Activated CD8-positive, alpha-beta memory T cell treated with anti-CD3 and anti-CD28 coated beads, Interleukin-2, amount 50 U/mL, for 1 hour (primary cell): ENCODE measurements around the gene NXF2.
"Not testable (repeated sequence)": the region's sequence is repeated elsewhere in the genome, so short reads cannot be mapped to it uniquely, and the experiment has no call there.

Experiments
- DNase-seq: peaks from one replicate; pipeline ENCODE4 v3.0.0-alpha.2; 2020; ENCODE audit errors: extremely low read depth

NXF2 gene

GRCh38 chrX:102246893-102247292 lies at the start of gene NXF2:
NXF2 (plus strand) TSS chrX:102247167; CDS start chrX:102307079, 59,912 bp downstream.
- not testable (repeated sequence) for DNase-seq

GRCh38 chrX:102207940-102208339 lies 39.0 kb upstream of the NXF2 start:
- DNase-seq = not testable (repeated sequence)

- DNase-seq = not testable (repeated sequence)
Observed at GRCh38 chrX:102214986-102215385, 32.0 kb upstream of the NXF2 start, which contains the start of gene TCP11X1. TCP11X1 (plus strand) TSS chrX:102215301.

GRCh38 chrX:102216497-102216896 lies 30.5 kb upstream of the NXF2 start:
- not testable (repeated sequence) for DNase-seq

GRCh38 chrX:102235678-102236077 lies 11.3 kb upstream of the NXF2 start:
- DNase-seq = not testable (repeated sequence)

- not testable (repeated sequence) for DNase-seq
Observed at GRCh38 chrX:102240265-102240664, 6.7 kb upstream of the NXF2 start.

GRCh38 chrX:102272231-102272630 lies 25.3 kb downstream of the NXF2 start:
- not testable (repeated sequence) for DNase-seq

- DNase-seq = no peak
Observed at GRCh38 chrX:102338162-102338561, 91.2 kb downstream of the NXF2 start.

GRCh38 chrX:102339312-102340298 lies 92.6 kb downstream of the NXF2 start:
- DNase-seq = no peak

GRCh38 chrX:102341867-102342266 lies 94.9 kb downstream of the NXF2 start:
- DNase-seq = no peak

- DNase-seq = peak; percentile 16
Observed at GRCh38 chrX:102345916-102346315, 98.9 kb downstream of the NXF2 start.
